Measurements from ENCODE around the gene DYNC1LI1. TPM values are rescaled to one million over a fixed set of nuclear protein-coding genes. Genes with fewer than 3 reads are reported as not detected.

The DYNC1LI1 gene
- total and polyA plus RNA-seq, 9 of the 15 experiments (the other 6 are each of a cell fraction or from before 2014, with no cell fraction given) = 21.0 to 85.4 (median 61.3) TPM

DNA sequence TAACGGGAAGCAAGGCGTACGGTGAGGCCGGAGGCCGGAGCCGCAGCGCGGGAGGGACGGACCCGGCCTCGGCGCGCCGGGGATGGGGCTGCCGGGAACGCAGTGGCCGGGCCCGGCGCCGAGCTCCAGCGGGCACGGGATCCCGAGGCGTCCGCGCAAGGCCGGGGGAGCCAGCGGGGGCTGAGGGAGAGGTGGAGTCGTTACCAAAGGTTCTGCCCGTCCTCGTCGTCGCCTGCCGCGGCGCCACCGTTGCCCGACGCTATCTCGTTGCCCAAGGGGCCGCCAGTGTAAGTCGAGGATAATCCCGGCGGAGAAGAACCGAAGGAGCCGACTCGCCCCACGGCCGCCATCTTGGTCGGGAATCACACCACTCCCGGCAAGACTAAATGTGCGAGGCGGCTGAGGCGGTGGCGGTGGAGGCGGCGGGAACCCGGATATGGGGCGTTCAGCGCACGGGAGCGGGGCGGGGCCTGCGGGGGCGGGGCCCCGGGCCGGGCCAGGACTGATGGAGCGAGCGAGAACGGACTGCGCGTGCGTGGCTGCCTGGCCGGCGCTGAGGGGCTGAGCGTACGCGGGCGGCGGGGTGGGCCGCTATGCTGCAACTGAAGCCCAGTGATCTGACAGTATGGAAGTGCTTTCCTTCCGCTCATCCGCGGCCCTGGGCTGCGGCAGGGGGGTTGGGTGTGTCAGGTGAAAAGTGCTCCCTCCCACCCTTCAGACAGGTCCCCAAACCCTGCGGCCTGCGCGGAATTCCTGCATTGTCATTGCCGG is at the start of gene DYNC1LI1 (continued):
- TF ChIP-seq SAP30 (IDR thresholded peaks at IDR 0.05; ENCODE audit: borderline replicate concordance, insufficient read depth, low read depth, low read length, poor library complexity, severe bottlenecking) (peak; percentile 10), KAT7 (CRISPR knock-in tag; IDR thresholded peaks at IDR 0.05; ENCODE audit: borderline replicate concordance) (peak; percentile 63; the same call in 1 of the 2 replicates), HCFC1 (IDR thresholded peaks at IDR 0.05; ENCODE audit: low read depth, low read length) (peak; percentile 4; the same call in 1 of the 2 replicates), PURB (CRISPR knock-in tag; IDR thresholded peaks at IDR 0.05; ENCODE audit: low read depth) (no peak), ZNF551 (CRISPR knock-in tag; IDR thresholded peaks at IDR 0.05) (no peak), RBM14 (IDR thresholded peaks at IDR 0.05; ENCODE audit: borderline replicate concordance, insufficient read depth, low read depth, low read length) (peak; percentile 95; the same call in 1 of the 2 replicates), SMARCB1 (IDR thresholded peaks at IDR 0.05; ENCODE audit: insufficient read length, low read depth) (peak; percentile 90), NR4A1 (CRISPR knock-in tag; IDR thresholded peaks at IDR 0.05) (no peak), NR4A1 (tag; IDR thresholded peaks at IDR 0.05) (peak; percentile 86), ZKSCAN1 (IDR thresholded peaks at IDR 0.05; ENCODE audit: low read depth, low read length) (peak; percentile 40; the same call in 1 of the 2 replicates), ZNF263 (CRISPR knock-in tag; IDR thresholded peaks at IDR 0.05; ENCODE audit: borderline replicate concordance) (peak; percentile 56; the same call in 1 of the 2 replicates), TEAD4 (IDR thresholded peaks at IDR 0.05; ENCODE audit: low read length) (no peak; the same call in 1 of the 2 replicates), TEAD4 (CRISPR knock-in tag; IDR thresholded peaks at IDR 0.05; ENCODE audit: borderline replicate concordance) (no peak), E2F6 (IDR thresholded peaks at IDR 0.05; ENCODE audit: borderline replicate concordance in 1 of 2, extremely low read depth in 1 of 2, insufficient read depth in 1 of 2, insufficient read length in 1 of 2, low read depth in 1 of 2, low read length in 1 of 2, poor library complexity in 1 of 2, severe bottlenecking in 1 of 2) (peak; percentile 63 to 88), ZKSCAN8 (CRISPR knock-in tag; IDR thresholded peaks at IDR 0.05) (no peak), NONO (IDR thresholded peaks at IDR 0.05; ENCODE audit: low read depth in 2 of 2, low read length in 1 of 2) (peak; percentile 82 to 90), RBM22 (IDR thresholded peaks at IDR 0.05; ENCODE audit: low read depth, low read length, poor library complexity, severe bottlenecking) (peak; percentile 18), ZNF76 (CRISPR knock-in tag; IDR thresholded peaks at IDR 0.05; ENCODE audit: borderline replicate concordance) (0 out of 2 replicates have a peak, but pooled peaks have one; percentile 67), TRIM24 (IDR thresholded peaks at IDR 0.05) (0 out of 4 replicates have a peak, but pooled peaks of 1 of the 2 experiments have one; percentile 29), C11orf30 (IDR thresholded peaks at IDR 0.05; ENCODE audit: low read depth) (peak; percentile 97), CBX5 (IDR thresholded peaks at IDR 0.05; ENCODE audit: borderline replicate concordance, low read depth) (no peak; the same call in 1 of the 2 replicates), HMGN3 (IDR thresholded peaks at IDR 0.05; ENCODE audit: borderline replicate concordance, extremely low read depth, insufficient read length, low read depth, low read length) (peak; percentile 68)
- TF ChIP-seq, protein P1, sequence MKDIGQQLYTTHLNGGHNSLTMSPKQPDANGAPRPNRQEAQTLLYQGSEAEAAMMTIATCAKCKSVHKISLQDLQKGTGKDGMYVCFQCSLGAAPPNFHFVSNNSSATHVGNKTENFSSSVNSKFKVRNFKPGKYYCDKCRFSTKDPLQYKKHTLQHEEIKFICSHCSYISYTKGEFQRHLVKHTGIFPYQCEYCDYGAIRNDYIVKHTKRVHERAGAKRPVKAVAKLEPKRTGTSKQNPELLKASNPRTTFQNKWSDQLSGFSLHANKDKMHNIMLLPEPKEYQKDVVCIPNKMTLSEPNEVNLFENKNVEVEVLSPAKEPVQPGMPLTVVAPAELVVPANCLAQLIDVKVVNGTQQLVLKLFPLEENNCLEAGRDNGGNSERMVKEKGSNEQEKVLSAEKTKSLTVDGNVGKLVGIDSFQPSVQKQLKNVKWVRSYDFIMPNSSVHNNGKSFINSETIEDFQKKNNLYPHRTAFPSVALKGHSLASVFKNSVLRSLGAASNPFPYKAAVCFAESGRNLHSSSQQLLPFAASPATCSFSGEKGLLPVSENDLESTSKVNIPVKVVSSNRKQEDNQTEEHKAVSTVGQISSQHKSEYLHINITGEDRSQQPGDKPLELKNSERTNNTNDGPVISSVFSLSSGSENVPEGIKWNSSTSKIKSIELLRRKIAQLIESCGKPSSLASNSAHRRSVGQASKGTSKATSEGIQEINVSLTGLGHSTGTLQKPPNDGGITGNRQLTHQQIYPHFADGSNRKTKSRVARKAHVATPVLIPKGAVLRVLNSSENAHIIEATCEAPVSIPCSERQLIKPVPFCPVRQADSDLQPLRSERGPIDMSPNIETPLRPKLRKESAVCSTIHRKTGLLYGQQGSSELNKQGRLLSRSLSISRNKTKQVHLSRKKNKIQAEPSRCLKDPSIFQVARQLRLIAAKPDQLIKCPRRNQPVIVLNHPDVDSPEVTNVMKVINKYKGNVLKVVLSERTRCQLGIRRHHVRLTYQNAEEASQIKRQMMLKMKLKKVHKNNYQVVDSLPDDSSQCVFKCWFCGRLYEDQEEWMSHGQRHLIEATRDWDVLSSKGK (CRISPR knock-in tag; IDR thresholded peaks at IDR 0.05) = no peak

Measured in K562 (cell line).